Measurements from ENCODE around the gene FOXP1.

FOXP1 gene

DNA sequence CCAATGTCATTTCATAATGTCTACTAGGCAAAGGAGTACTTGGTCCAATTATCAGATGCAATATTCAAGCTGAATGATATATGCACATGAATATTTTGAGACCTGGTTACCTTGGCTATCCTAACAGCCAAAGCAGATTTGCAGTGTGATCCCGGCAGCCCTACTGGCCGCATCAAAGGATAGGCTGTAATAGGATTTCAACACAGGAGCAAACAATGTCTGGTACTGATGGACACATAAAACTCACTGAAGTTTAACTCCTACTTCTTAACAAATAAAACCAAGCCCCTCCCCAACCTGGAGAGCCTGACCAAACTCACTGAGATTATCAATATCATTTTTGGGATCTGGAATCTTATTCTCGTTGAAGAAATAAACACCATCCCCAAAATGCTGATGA lies 130.2 kb downstream of the FOXP1 start:
- Histone ChIP-seq H3K4me1 (ENCODE audit: control insufficient read depth, insufficient read depth, low read length) (peaks cover 5% of the 10 kb centered on the region), H3K36me3 (ENCODE audit: control insufficient read depth in 2 of 2, insufficient read depth in 2 of 2, low read length in 2 of 2) (no peaks in the 10 kb centered on the region), H3K4me3 (ENCODE audit: low read length in 2 of 2) (no peak overlapping the region), H3K27ac (ENCODE audit: low read length) (no peak overlapping the region), H3K27me3 (ENCODE audit: control insufficient read depth in 1 of 2, insufficient read depth in 2 of 2, low read length in 2 of 2) (no peaks in the 10 kb centered on the region), H3K9me3 (ENCODE audit: control insufficient read depth in 2 of 2, low read length in 2 of 2) (no peaks in the 10 kb centered on the region), H3K9ac (ENCODE audit: low read length in 2 of 2) (no peak overlapping the region)

DNA sequence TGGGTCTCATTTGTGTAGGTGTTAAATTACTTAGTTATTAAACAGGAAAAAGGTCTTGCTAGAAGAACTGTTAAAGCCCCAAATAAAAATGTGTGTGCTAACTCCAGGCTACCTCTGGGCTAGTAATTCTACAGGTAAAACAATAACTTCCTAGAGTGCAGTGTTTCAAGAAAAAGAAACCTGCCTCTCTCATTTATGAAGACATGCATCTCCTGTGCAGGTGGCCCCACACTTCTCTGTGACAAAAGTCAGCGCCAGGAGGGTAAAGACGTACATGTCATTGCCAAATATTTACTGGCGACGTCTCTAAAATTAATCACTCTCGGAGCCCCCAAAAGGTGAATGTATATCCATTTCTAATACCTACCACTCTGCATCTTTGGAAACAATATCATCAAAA lies 131.7 kb downstream of the FOXP1 start:
- Histone ChIP-seq H3K27me3 (ENCODE audit: control insufficient read depth in 1 of 2, insufficient read depth in 2 of 2, low read length in 2 of 2) (no peaks in the 10 kb centered on the region), H3K4me3 (ENCODE audit: low read length in 2 of 2) (no peak overlapping the region), H3K9ac (ENCODE audit: low read length in 2 of 2) (no peak overlapping the region), H3K36me3 (ENCODE audit: control insufficient read depth in 2 of 2, insufficient read depth in 2 of 2, low read length in 2 of 2) (no peaks in the 10 kb centered on the region), H3K9me3 (ENCODE audit: control insufficient read depth in 2 of 2, low read length in 2 of 2) (no peaks in the 10 kb centered on the region), H3K4me1 (ENCODE audit: control insufficient read depth, insufficient read depth, low read length) (peaks cover 9% of the 10 kb centered on the region), H3K27ac (ENCODE audit: low read length) (no peak overlapping the region)

DNA sequence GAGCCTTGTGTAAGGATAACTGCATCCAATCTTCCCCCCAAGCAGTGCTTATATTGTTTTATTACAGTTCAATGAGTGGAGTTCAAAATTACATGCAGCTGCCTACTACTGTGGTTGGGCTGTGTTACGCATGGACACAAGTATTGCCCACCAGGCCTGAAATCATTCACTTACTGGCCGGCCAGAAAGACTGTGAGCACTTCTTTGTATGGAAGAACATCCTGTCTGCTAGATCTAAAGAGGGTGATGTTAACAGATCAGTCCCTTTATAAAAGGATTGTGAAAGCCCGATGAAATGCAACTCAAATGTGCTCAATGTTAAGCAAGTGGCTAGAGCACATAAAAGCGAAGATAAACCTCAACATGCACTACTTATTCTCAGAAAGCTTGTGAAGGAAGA lies 132.5 kb downstream of the FOXP1 start:
- no peaks in the 10 kb centered on the region for H3K36me3 ChIP-seq (ENCODE audit: control insufficient read depth in 2 of 2, insufficient read depth in 2 of 2, low read length in 2 of 2)
- peaks cover 8% of the 10 kb centered on the region for H3K4me1 ChIP-seq (ENCODE audit: control insufficient read depth, insufficient read depth, low read length)
- no peaks in the 10 kb centered on the region for H3K27me3 ChIP-seq (ENCODE audit: control insufficient read depth in 1 of 2, insufficient read depth in 2 of 2, low read length in 2 of 2)
- no peak overlapping the region for H3K9ac ChIP-seq (ENCODE audit: low read length in 2 of 2)
- no peak overlapping the region for H3K4me3 ChIP-seq (ENCODE audit: low read length in 2 of 2)
- H3K9me3 ChIP-seq (ENCODE audit: control insufficient read depth in 2 of 2, low read length in 2 of 2), result no peaks in the 10 kb centered on the region
- H3K27ac ChIP-seq (ENCODE audit: low read length), result no peak overlapping the region

DNA sequence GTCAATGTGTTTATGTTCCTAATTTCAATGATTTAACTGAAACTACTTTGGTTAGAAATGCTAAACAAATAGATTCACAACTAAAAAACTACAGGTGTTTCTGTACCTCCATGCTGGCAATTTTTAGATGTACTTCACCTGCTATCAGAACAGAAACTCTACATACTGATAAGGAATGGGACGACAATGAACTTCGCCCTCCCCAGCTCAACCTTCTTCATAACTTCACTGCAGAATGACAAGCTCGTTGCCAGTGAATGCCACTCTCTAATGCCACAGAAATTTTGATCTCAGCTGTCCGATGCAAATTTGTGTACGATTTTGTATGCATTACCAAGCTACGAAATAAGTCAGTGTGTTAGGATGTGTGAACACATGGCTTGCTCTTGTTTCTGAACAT lies 133.4 kb downstream of the FOXP1 start:
- Histone ChIP-seq H3K4me3 (ENCODE audit: low read length in 2 of 2) (no peak overlapping the region), H3K9me3 (ENCODE audit: control insufficient read depth in 2 of 2, low read length in 2 of 2) (no peaks in the 10 kb centered on the region), H3K4me1 (ENCODE audit: control insufficient read depth, insufficient read depth, low read length) (peaks cover 6% of the 10 kb centered on the region), H3K9ac (ENCODE audit: low read length in 2 of 2) (no peak overlapping the region), H3K36me3 (ENCODE audit: control insufficient read depth in 2 of 2, insufficient read depth in 2 of 2, low read length in 2 of 2) (no peaks in the 10 kb centered on the region), H3K27ac (ENCODE audit: low read length) (no peak overlapping the region), H3K27me3 (ENCODE audit: control insufficient read depth in 1 of 2, insufficient read depth in 2 of 2, low read length in 2 of 2) (no peaks in the 10 kb centered on the region)

GRCh38 chr3:71447803-71448202 lies 135.7 kb downstream of the FOXP1 start:
- Histone ChIP-seq H3K9ac (ENCODE audit: low read length in 2 of 2) (no peak overlapping the region), H3K4me3 (ENCODE audit: low read length in 2 of 2) (no peak overlapping the region), H3K9me3 (ENCODE audit: control insufficient read depth in 2 of 2, low read length in 2 of 2) (no peaks in the 10 kb centered on the region), H3K27me3 (ENCODE audit: control insufficient read depth in 1 of 2, insufficient read depth in 2 of 2, low read length in 2 of 2) (no peaks in the 10 kb centered on the region), H3K27ac (ENCODE audit: low read length) (no peak overlapping the region), H3K36me3 (ENCODE audit: control insufficient read depth in 2 of 2, insufficient read depth in 2 of 2, low read length in 2 of 2) (no peaks in the 10 kb centered on the region), H3K4me1 (ENCODE audit: control insufficient read depth, insufficient read depth, low read length) (peaks cover 8% of the 10 kb centered on the region)

- H3K4me1 ChIP-seq (ENCODE audit: control insufficient read depth, insufficient read depth, low read length), result peaks cover 9% of the 10 kb centered on the region
- H3K4me3 ChIP-seq (ENCODE audit: low read length in 2 of 2), result no peak overlapping the region
- no peak overlapping the region for H3K9ac ChIP-seq (ENCODE audit: low read length in 2 of 2)
- no peak overlapping the region for H3K27ac ChIP-seq (ENCODE audit: low read length)
- no peaks in the 10 kb centered on the region for H3K27me3 ChIP-seq (ENCODE audit: control insufficient read depth in 1 of 2, insufficient read depth in 2 of 2, low read length in 2 of 2)
- H3K36me3 ChIP-seq (ENCODE audit: control insufficient read depth in 2 of 2, insufficient read depth in 2 of 2, low read length in 2 of 2), result no peaks in the 10 kb centered on the region
- H3K9me3 ChIP-seq (ENCODE audit: control insufficient read depth in 2 of 2, low read length in 2 of 2), result no peaks in the 10 kb centered on the region
These were observed 136.3 kb downstream of the FOXP1 start for GRCh38 chr3:71447197-71447596.

DNA sequence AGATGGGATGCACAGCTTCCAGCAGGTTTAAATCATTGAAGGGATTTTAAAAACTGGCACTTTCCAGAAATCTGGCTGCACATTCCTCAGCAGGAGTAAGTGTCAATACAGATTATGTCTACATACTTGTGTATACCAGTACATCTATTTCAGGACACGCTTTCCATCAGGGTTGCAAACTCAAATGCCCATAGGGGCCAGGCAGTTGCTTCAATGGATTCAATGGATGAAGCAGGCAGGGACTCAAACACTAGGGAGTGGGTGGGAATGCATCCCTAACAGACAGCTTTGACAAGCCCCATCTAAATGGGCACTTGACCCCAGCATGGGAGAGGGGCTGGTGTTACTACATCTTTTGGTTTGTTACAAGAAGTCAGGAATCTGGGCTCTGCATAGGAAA lies 136.8 kb downstream of the FOXP1 start:
- no peak overlapping the region for H3K27ac ChIP-seq (ENCODE audit: low read length)
- no peak overlapping the region for H3K9ac ChIP-seq (ENCODE audit: low read length in 2 of 2)
- peaks cover 13% of the 10 kb centered on the region for H3K4me1 ChIP-seq (ENCODE audit: control insufficient read depth, insufficient read depth, low read length)
- H3K36me3 ChIP-seq (ENCODE audit: control insufficient read depth in 2 of 2, insufficient read depth in 2 of 2, low read length in 2 of 2), result no peaks in the 10 kb centered on the region
- H3K4me3 ChIP-seq (ENCODE audit: low read length in 2 of 2), result no peak overlapping the region
- no peaks in the 10 kb centered on the region for H3K27me3 ChIP-seq (ENCODE audit: control insufficient read depth in 1 of 2, insufficient read depth in 2 of 2, low read length in 2 of 2)
- H3K9me3 ChIP-seq (ENCODE audit: control insufficient read depth in 2 of 2, low read length in 2 of 2), result no peaks in the 10 kb centered on the region

- Histone ChIP-seq H3K4me1 (ENCODE audit: control insufficient read depth, insufficient read depth, low read length) (peaks cover 17% of the 10 kb centered on the region), H3K9me3 (ENCODE audit: control insufficient read depth in 2 of 2, low read length in 2 of 2) (no peaks in the 10 kb centered on the region), H3K36me3 (ENCODE audit: control insufficient read depth in 2 of 2, insufficient read depth in 2 of 2, low read length in 2 of 2) (no peaks in the 10 kb centered on the region), H3K9ac (ENCODE audit: low read length in 2 of 2) (no peak overlapping the region), H3K27me3 (ENCODE audit: control insufficient read depth in 1 of 2, insufficient read depth in 2 of 2, low read length in 2 of 2) (no peaks in the 10 kb centered on the region), H3K4me3 (ENCODE audit: low read length in 2 of 2) (no peak overlapping the region), H3K27ac (ENCODE audit: low read length) (no peak overlapping the region)
These were observed 137.3 kb downstream of the FOXP1 start for GRCh38 chr3:71446260-71446659.

DNA sequence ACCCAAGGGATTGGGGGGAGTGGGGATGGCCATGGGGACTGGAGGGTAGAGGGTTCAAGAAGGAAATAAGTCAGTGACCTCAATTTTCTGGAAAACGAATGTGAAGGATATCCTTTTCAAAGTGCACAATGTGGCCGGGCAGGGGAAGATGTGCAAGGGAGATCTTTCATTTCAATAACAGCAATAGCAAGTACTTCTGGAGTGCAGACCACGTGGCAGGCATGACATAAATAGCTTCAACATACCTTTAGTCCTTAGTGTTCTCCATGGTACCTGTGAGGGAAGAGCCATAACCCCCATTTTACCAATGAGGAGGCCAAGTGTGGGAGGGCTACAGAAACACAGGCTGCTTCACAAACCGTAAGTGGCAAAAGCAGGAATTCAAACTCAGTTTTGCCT lies 138.7 kb downstream of the FOXP1 start:
- H3K9ac ChIP-seq (ENCODE audit: low read length in 2 of 2), result no peak overlapping the region
- peak overlapping the region; percentile 11 for H3K27ac ChIP-seq (ENCODE audit: low read length)
- H3K9me3 ChIP-seq (ENCODE audit: control insufficient read depth in 2 of 2, low read length in 2 of 2), result no peaks in the 10 kb centered on the region
- H3K36me3 ChIP-seq (ENCODE audit: control insufficient read depth in 2 of 2, insufficient read depth in 2 of 2, low read length in 2 of 2), result no peaks in the 10 kb centered on the region
- peaks cover 19% of the 10 kb centered on the region for H3K4me1 ChIP-seq (ENCODE audit: control insufficient read depth, insufficient read depth, low read length)
- no peaks in the 10 kb centered on the region for H3K27me3 ChIP-seq (ENCODE audit: control insufficient read depth in 1 of 2, insufficient read depth in 2 of 2, low read length in 2 of 2)
- H3K4me3 ChIP-seq (ENCODE audit: low read length in 2 of 2), result no peak overlapping the region

GRCh38 chr3:71444028-71444860 lies 139.3 kb downstream of the FOXP1 start:
- H3K27me3 ChIP-seq (ENCODE audit: control insufficient read depth in 1 of 2, insufficient read depth in 2 of 2, low read length in 2 of 2), result no peaks in the 10 kb centered on the region
- H3K4me1 ChIP-seq (ENCODE audit: control insufficient read depth, insufficient read depth, low read length), result peaks cover 19% of the 10 kb centered on the region
- no peaks in the 10 kb centered on the region for H3K9me3 ChIP-seq (ENCODE audit: control insufficient read depth in 2 of 2, low read length in 2 of 2)
- H3K27ac ChIP-seq (ENCODE audit: low read length), result peak overlapping the region; percentile 11
- H3K36me3 ChIP-seq (ENCODE audit: control insufficient read depth in 2 of 2, insufficient read depth in 2 of 2, low read length in 2 of 2), result no peaks in the 10 kb centered on the region
- H3K9ac ChIP-seq (ENCODE audit: low read length in 2 of 2), result no peak overlapping the region
- H3K4me3 ChIP-seq (ENCODE audit: low read length in 2 of 2), result no peak overlapping the region

GRCh38 chr3:71443332-71443731 lies 140.2 kb downstream of the FOXP1 start:
- Histone ChIP-seq H3K9ac (ENCODE audit: low read length in 2 of 2) (no peak overlapping the region), H3K4me1 (ENCODE audit: control insufficient read depth, insufficient read depth, low read length) (peaks cover 20% of the 10 kb centered on the region)

More at GRCh38 chr3:71443332-71443731, 140.2 kb downstream of the FOXP1 start:
- Histone ChIP-seq H3K27me3 (ENCODE audit: control insufficient read depth in 1 of 2, insufficient read depth in 2 of 2, low read length in 2 of 2) (no peaks in the 10 kb centered on the region), H3K4me3 (ENCODE audit: low read length in 2 of 2) (no peak overlapping the region), H3K27ac (ENCODE audit: low read length) (peak overlapping the region; percentile 38), H3K36me3 (ENCODE audit: control insufficient read depth in 2 of 2, insufficient read depth in 2 of 2, low read length in 2 of 2) (no peaks in the 10 kb centered on the region), H3K9me3 (ENCODE audit: control insufficient read depth in 2 of 2, low read length in 2 of 2) (no peaks in the 10 kb centered on the region)

Data from stomach smooth muscle (tissue), 2 donors.